ENCODE data around the gene IL16.
"Not testable (repeated sequence)": the region's sequence is repeated elsewhere in the genome, so short reads cannot be mapped to it uniquely, and the experiment has no call there.

Gene IL16

GRCh38 chr15:81313686-81314085 is 117.0 kb downstream of the IL16 start:
- DNase-seq (ENCODE audit: low spot score) = no peak

DNA sequence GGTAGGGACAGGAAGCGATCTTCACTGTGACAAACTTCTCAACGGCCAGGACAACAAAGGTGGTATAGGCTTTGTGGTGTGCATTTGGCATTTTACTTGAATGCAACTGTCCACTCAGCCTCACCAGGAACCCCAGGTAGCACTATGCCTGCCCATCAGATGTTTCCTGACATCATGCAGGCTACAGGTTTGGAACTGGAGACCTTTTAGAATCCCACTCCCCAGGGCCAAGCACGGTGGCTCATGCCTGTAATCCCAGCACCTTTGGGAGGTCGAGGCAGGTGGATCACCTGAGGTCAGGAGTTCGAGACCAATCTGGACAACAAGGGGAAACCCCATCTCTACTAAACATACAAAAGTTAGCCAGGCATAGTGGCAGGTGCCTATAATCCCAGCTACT is 117.7 kb downstream of the IL16 start:
- no peak for DNase-seq (ENCODE audit: low spot score)

- DNase-seq (ENCODE audit: low spot score) = no peak
Measured at GRCh38 chr15:81315452-81316175, 118.9 kb downstream of the IL16 start.

- no peak for DNase-seq (ENCODE audit: low spot score)
Measured at GRCh38 chr15:81316267-81316666, 119.6 kb downstream of the IL16 start.

- no peak for DNase-seq (ENCODE audit: low spot score)
Measured at GRCh38 chr15:81317642-81318017, 121.0 kb downstream of the IL16 start.

DNA sequence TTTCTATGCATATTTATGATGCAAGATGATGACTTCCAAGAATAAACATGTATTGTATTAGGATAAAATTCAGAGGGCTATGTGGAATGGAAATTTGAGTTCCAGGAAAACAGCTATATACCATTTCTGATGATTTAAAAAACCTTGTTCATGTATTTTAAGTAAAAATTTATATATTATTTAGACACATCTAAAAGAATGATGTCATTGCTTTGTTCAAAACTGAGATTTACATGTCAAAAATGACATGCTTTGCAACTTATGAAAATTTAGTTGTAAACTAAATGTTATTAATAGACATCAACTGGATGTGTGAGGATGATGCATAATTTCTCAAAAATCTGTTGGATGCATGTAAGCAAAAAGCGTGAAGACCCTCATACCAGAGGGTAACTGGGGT is 125.0 kb downstream of the IL16 start:
- DNase-seq (ENCODE audit: low spot score) = no peak

GRCh38 chr15:81322676-81323253 is 126.1 kb downstream of the IL16 start:
- DNase-seq (ENCODE audit: low spot score) = no peak

DNA sequence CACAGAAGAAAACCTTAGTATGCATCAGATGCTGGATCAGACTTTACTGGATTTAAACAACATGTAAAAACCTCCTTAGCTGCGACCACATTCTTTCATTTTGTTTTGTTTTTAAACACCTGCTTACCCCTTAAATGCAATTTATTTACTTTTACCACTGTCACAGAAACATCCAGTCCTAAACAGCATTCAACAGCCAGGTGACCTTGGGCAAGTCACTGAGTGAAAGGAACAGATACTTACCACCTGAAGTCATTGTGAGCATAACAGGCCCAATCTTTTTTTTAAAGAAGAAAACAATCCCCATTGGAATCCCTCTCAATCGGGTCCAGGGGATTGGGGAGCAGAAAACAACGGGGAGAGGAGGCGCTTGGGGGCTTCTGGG is 126.9 kb downstream of the IL16 start:
- DNase-seq (ENCODE audit: low spot score) = no peak

- DNase-seq (ENCODE audit: low spot score) = peak; percentile 97
Measured at GRCh38 chr15:81323944-81324881, 127.5 kb downstream of the IL16 start, which contains the start of gene STARD5. STARD5 (minus strand) TSS chr15:81324141; CDS start chr15:81324099, 42 bp downstream.

DNA sequence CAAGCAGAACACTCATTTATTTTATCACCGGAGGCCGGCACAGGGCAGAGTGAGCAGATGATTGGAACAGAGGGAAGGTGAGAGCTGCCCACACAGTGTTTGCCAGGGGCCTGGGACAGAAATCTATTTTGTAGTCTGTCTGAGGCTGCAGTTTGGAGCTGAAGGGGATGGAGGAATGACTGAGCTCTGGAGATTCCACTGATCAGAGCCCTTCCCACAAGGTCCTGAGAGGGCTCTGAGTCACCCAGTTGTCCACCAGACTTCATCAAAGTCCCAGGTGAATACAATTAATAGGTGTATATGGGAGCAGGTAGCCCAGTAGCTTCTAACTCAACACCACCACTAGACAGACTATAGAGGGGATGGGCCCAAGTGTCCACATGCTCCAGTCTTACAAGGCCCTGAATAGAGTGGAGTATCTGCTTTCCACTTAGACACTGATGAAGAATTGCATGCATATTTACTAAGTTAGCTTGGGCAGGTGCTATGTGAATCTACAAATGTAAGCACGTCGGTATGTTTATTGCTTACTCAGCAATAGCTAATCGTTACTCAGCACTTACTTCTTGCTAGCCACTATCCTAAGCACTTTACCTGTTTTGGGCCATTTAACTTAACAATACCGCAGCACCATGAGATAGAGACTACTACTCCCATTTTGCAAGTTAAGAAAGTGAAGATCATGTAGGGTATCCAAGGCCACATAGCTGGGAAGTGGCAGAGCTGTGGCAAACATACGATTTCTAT is 130.0 kb downstream of the IL16 start:
- no peak for DNase-seq (ENCODE audit: low spot score)

GRCh38 chr15:81327516-81327915 is 130.8 kb downstream of the IL16 start:
- DNase-seq (ENCODE audit: low spot score) = peak; percentile 66

DNA sequence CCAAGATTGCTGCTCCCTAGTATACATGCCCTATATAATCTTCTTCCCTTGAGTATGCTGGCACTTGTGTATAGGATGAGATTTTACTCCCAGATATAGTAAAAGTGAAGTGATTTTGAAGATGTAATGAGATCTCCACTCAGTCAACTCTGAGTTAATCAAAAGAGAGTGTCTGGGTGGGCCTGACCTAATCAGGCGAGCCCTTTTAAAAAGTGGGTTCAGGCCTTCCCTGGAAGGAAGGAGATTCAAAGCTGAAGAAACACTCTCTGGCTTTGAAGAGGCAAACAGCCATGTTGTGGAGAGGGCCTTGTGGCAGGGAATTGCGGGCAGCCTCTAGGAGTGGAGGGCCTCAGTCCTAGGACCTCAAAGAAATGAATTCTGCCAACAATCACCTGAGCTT is 132.8 kb downstream of the IL16 start:
- no peak for DNase-seq (ENCODE audit: low spot score)

GRCh38 chr15:81330366-81331090 is 133.8 kb downstream of the IL16 start:
- no peak for DNase-seq (ENCODE audit: low spot score)

DNA sequence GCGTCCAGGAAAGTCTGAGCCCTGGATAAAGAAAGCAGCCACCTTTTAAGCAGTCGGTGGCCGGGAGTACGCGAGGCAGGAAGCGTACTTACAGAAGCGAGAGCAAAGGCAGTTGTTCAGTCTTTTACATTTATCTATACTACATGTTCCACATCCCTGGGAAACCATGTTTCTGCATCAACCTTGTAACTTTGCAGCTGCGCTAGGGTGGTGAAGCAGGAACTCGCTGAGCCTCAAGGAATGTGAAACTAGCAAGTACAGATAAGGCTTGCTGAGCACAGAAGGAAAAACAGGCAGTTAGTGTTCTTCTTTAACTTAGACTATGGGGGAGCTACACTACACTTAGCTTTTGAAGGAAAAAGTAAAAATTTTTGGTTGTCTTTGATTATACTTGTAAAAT is 134.5 kb downstream of the IL16 start:
- not testable (repeated sequence) for DNase-seq (ENCODE audit: low spot score)

GRCh38 chr15:81331600-81331999 is 134.9 kb downstream of the IL16 start:
- DNase-seq (ENCODE audit: low spot score) = no peak

- no peak for DNase-seq (ENCODE audit: low spot score)
Measured at GRCh38 chr15:81332326-81332725, 135.6 kb downstream of the IL16 start.

- no peak for DNase-seq (ENCODE audit: low spot score)
Measured at GRCh38 chr15:81333363-81333762, 136.7 kb downstream of the IL16 start.

DNA sequence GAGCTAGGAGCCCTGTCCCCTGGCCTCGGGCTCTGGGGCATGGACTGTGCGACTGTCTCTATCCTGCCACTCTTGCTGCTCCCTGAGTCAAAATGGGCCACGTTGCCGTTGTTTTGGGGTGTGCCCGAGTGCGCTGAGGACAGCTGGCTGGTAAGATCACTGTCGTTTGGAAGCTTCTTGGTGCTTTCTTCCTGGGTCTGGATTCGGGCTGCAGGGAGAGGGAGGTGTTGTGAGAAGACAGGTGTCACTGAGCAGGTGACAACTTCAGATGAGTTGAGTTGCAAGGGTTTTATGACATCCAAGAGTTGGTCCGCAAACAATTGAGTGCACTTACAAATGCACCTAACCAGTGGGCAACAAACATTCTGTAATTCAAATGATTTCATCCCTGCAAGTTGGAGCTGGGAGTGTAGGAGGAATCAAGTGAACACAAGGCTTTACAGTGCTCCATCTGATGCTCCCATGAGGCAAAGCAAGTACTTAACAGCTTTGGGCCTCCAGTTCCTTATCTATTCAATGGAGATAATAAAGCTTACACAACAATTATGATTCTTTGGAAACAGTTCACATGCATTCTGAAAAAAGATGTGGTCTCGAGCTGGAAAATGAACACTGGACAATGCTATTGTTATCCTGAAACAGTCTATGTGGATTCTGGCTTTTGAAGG is 138.2 kb downstream of the IL16 start:
- no peak for DNase-seq (ENCODE audit: low spot score)

- DNase-seq (ENCODE audit: low spot score) = no peak
Measured at GRCh38 chr15:81335631-81336030, 139.0 kb downstream of the IL16 start.

DNA sequence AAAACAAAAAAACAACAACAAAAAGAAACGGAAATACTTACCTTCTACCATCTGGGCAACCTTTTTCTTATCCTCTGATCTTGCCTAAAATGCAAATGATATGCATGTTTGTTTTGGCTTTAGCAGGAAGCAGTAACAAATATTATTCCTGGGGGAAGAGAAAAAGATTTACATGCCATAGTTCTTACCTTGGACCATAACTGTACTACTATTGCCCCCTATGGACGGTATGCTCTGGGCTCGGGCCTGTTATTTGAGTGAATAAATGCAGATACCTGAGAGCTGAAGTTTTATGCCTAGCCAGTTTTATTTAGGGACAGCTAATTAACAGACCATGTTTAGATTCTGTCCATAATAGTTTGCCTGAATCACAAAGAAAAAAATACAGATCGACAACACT is 139.9 kb downstream of the IL16 start:
- peak; percentile 12 for DNase-seq (ENCODE audit: low spot score)

DNA sequence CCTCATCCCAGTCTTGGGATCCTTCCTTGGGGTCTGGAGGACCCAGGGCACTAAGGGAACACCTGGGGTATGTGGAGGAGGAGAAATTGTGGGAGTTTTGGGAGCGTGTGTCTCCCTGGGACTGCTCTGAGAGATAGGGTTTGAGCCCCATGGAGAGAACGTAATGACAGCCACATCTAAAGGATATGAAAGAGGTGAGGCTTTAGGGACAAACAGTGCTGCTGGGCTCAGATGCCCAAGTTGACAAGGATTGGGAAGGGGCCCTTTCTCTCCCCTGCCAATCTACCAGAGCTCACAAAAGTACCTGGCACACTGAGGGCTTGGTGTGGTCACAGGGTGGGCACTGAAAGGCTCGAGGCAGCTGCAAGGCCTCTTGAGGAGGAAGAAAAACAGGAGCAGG is 140.6 kb downstream of the IL16 start:
- no peak for DNase-seq (ENCODE audit: low spot score)

Data from AG08396 (cell line).